ENCODE results near the gene SLC23A2.
"Not testable (repeated sequence)": the region's sequence is repeated elsewhere in the genome, so short reads cannot be mapped to it uniquely, and the experiment has no call there.

Gene SLC23A2

DNA sequence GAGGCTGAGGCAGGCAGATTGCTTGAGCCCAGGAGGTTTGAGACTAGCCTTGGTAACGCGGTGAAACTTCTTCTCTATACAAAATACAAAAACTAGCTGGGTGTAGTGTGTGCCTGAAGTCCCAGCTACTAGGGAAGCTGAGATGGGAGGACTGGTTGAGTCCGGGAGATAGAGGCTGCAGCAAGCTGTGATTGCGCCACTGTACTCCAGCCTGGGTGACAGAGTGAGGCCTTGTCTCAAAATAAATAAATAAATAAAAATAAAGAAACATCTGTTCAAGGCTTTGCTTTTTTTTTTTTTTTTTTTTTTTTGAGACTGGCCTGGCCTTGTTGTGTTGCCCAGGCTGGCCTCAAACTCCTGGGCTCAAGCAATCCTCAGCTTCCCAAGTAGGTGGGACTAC is 23.7 kb upstream of the SLC23A2 start:
- H3K4me3 ChIP-seq (ENCODE audit: low read depth, low read length), result no peak overlapping the region
- TF ChIP-seq, protein P1, sequence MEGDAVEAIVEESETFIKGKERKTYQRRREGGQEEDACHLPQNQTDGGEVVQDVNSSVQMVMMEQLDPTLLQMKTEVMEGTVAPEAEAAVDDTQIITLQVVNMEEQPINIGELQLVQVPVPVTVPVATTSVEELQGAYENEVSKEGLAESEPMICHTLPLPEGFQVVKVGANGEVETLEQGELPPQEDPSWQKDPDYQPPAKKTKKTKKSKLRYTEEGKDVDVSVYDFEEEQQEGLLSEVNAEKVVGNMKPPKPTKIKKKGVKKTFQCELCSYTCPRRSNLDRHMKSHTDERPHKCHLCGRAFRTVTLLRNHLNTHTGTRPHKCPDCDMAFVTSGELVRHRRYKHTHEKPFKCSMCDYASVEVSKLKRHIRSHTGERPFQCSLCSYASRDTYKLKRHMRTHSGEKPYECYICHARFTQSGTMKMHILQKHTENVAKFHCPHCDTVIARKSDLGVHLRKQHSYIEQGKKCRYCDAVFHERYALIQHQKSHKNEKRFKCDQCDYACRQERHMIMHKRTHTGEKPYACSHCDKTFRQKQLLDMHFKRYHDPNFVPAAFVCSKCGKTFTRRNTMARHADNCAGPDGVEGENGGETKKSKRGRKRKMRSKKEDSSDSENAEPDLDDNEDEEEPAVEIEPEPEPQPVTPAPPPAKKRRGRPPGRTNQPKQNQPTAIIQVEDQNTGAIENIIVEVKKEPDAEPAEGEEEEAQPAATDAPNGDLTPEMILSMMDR (IDR thresholded peaks at IDR 0.05; ENCODE audit: borderline replicate concordance, insufficient read depth, low read depth, low read length), result no peak

DNA sequence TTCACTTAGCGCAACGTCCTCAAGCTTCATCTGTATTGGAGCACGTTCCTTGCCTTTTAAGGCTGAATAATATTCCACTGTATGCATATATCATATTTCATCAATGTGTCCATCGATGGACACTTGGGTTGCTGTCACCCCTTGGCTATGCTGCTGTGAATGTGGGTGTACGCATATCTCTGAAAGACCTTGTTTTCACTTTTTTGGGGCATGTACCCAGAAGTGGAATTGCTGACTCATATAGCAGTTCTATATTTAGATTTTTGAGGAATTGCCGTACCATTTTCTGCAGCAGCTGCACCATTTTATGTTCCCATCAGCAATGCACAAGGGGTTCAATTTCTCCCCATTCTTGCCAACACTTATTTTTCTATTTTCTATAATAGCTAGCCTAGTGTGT is 22.8 kb upstream of the SLC23A2 start:
- H3K4me3 ChIP-seq (ENCODE audit: low read depth, low read length), result no peak overlapping the region
- TF ChIP-seq, protein P1 (IDR thresholded peaks at IDR 0.05; ENCODE audit: borderline replicate concordance, insufficient read depth, low read depth, low read length), result no peak

DNA sequence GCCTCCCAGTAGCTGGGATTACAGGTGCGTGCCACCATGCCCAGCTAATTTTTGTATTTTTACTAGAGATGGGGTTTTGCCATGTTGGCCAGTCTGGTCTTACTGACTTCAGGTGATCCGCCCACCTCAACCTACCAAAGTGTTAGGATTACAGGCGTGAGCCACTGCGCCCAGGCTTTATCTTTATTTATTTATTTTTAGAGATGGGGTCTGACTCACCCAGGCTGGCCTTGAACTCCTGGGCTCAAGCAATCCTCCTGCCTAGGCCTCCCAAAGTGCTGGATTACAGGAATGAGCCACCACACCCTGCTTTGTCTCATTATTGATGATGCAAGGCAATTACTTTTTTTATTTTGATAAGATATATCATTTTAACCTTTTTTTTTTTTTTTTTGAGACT is 21.9 kb upstream of the SLC23A2 start:
- H3K4me3 ChIP-seq (ENCODE audit: low read depth, low read length), result not testable (repeated sequence)

DNA sequence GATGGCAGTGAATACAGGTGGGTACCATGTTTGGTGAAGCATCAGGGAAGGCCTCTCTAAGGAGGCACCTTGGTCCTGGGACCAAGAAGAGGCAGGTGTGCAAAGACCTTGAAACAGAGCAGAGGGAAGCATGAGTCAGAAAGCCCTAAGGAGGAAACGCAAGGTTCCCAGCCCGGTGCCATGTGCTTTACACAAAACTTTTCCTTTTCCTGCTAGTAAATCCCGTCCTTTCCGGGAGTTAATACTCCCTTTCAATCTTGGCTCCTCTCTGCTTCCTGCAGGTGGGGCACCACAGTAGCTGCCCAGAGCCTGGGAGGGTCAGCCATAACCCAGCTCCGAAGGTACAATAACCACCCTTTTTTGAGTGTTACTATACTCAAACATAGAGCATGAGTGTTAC is 19.4 kb upstream of the SLC23A2 start:
- TF ChIP-seq, protein P1 (IDR thresholded peaks at IDR 0.05; ENCODE audit: borderline replicate concordance, insufficient read depth, low read depth, low read length), result no peak

DNA sequence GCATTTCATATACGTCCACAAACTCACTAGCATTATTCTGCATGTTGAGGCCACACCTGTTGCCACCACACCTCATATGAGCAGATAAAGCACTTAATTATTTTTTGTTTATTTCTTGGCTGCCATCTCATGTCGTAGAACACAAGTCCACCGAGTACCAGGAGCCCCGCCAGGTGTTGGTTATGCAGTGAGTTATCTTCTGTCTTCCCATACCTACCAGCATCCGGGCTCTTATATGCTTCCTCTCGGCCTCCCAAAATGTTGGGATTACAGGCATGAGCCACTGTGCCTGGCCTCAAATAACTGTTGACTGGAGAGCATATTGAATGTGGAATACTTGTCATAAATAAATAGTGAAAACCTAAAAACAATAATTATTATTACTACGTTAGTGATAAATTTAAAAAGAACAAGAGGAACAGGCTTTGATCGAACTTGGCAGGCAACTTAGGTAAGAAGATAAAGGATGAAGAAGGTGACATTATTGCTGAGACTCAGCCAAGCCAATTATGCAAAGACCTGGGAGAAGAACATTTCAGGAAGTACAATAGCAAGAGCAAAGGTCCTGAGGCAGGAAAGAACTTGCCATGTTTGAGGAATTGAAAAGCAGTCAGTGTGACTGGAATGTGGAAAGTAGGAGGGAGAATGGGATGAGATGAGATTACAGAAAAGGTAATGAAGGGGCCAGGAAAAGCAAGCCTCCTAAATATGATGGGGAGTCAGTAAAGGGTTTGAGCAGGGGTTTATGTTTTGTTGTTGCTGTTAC is 12.6 kb upstream of the SLC23A2 start:
- no peak overlapping the region for H3K4me3 ChIP-seq (ENCODE audit: low read depth, low read length)
- TF ChIP-seq, protein P1 (IDR thresholded peaks at IDR 0.05; ENCODE audit: borderline replicate concordance, insufficient read depth, low read depth, low read length), result no peak

More for the DNA sequence above, 19.4 kb upstream of the SLC23A2 start:
- no peak overlapping the region for H3K4me3 ChIP-seq (ENCODE audit: low read depth, low read length)

DNA sequence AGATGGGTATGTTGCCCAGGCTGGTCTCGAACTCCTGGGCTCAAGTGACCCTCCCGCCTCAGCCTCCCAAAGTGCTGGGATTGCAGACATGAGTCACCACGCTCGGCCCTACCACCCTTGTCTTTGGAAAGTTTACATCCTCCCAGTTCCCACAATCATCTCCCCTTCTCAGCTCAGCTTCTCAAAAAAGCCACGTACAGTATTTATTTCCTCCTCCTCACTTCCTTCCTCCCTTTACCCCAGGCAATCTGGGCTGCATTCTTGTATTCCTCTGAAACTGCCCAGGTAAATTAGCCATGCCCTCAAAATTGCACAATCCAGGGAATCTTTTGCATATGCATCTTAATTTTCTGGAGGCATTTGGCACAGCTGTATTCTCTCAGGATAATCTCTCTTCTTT is 7.4 kb upstream of the SLC23A2 start:
- TF ChIP-seq, protein P1 (IDR thresholded peaks at IDR 0.05; ENCODE audit: borderline replicate concordance, insufficient read depth, low read depth, low read length), result no peak
- no peak overlapping the region for H3K4me3 ChIP-seq (ENCODE audit: low read depth, low read length)

DNA sequence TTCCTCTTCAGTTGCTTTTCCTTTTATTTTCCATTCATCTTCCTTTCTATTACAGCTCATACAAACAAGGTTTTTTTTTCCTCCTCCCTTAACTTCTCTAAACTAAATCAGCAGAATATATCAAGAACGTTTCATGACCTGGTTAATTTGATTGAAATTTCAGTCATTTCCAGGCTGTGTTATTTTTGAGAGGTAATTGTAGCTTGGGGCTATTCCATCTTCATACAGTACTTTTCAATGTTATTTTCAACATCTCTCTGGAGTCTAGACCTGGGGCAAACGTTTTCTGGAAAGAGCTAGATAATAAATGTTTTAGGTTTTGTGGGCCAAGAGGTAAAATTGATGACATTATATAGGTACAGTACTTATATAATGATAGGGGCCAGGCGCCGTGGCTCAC is 4.0 kb upstream of the SLC23A2 start:
- TF ChIP-seq, protein P1 (IDR thresholded peaks at IDR 0.05; ENCODE audit: borderline replicate concordance, insufficient read depth, low read depth, low read length), result no peak
- no peak overlapping the region for H3K4me3 ChIP-seq (ENCODE audit: low read depth, low read length)

DNA sequence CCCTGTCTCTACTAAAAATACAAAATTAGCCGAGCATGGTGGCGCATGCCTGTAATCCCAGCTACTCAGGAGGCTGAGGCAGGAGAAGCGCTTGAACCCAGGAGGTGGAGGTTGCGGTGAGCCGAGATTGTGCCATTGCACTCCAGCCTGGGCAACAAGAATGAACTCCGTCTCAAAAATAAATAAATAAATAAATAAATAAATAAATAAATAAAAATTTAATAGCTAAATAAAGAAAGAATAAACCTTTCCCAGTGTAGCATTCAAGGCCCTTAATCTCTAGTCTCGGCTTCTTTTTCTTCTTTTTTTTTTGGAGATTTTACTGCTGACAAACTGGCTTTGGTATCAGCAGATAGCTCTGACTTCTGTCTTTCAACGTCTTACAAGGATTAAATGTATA is 3.5 kb upstream of the SLC23A2 start:
- not testable (repeated sequence) for H3K4me3 ChIP-seq (ENCODE audit: low read depth, low read length)
